WTC11 (cell line): ENCODE results near the gene PEX7. TPM values are rescaled to one million over a fixed set of nuclear protein-coding genes. Genes with fewer than 3 reads are reported as not detected.

Experiments used
- ATAC-seq: fragments of 200-7000 bp; cut with Tn5 transposase; 2 replicates; pipeline ENCODE4 v1.10.0; 2021; ENCODE audit warnings: mild to moderate bottlenecking, moderate library complexity
- CTCF ChIA-PET: fragments of 300-600 bp; sonication (Branson Sonifier 250); formaldehyde crosslinking; loops from one replicate; lab custom pipeline; 2021; ENCODE audit warnings: antibody characterized with exemption; lab: Charles Lee
- POLR2A ChIA-PET: fragments of 350-600 bp; sonication (Branson Sonifier 250); formaldehyde crosslinking; loops from one replicate; lab custom pipeline; 2021; ENCODE audit warnings: antibody characterized with exemption; lab: Charles Lee
- DNase-seq: peaks from one replicate; pipeline ENCODE4 v3.0.0; 2021; ENCODE audit warnings: low spot score
- H3K27ac Mint-ChIP-seq: 2 replicates; pipeline ENCODE4 v1.8.0; 2021; ENCODE audit warnings: mixed read lengths
- H3K27me3 Mint-ChIP-seq: 2 replicates; pipeline ENCODE4 v1.8.0; 2021; ENCODE audit warnings: low read depth, mild to moderate bottlenecking, moderate library complexity, mixed read lengths
- H3K36me3 Mint-ChIP-seq: 2 replicates; pipeline ENCODE4 v1.8.0; 2021; ENCODE audit warnings: mixed read lengths
- H3K4me1 Mint-ChIP-seq: 2 replicates; pipeline ENCODE4 v1.8.0; 2022; ENCODE audit warnings: mixed read lengths
- H3K4me3 Mint-ChIP-seq: 2 replicates; pipeline ENCODE4 v1.8.0; 2021; ENCODE audit warnings: mild to moderate bottlenecking, moderate library complexity, mixed read lengths
- H3K9me3 Mint-ChIP-seq: 2 replicates; pipeline ENCODE4 v1.8.0; 2021; ENCODE audit warnings: mixed read lengths
- ATF1 ChIP-seq: sonication (generic); formaldehyde crosslinking; IDR thresholded peaks from 2 replicates; pipeline ENCODE4 v1.8.1; 2023; ENCODE audit warnings: mild to moderate bottlenecking, moderate library complexity, missing genetic modification reagents
- CTCF ChIP-seq: fragments of 200-600 bp; IDR thresholded peaks from 2 replicates; pipeline ENCODE4 v1.8.0; 2022; ENCODE audit warnings: antibody characterized with exemption
- FOXJ3 ChIP-seq: sonication (generic); formaldehyde crosslinking; IDR thresholded peaks from 2 replicates; pipeline ENCODE4 v1.9.0; 2021; ENCODE audit warnings: missing genetic modification reagents, mild to moderate bottlenecking, borderline replicate concordance
- GRHL2 ChIP-seq: fragments of 250-450 bp; sonication (Bioruptor Pico); IDR thresholded peaks from 2 replicates; pipeline ENCODE4 v1.8.0; 2022; ENCODE audit warnings: mild to moderate bottlenecking, moderate library complexity; ENCODE audit not compliant: insufficient replicate concordance, severe bottlenecking
- NFYB ChIP-seq: sonication (generic); formaldehyde crosslinking; conservative IDR thresholded peaks from 2 replicates; pipeline ENCODE4 v1.8.0; 2022; ENCODE audit warnings: low read depth, missing genetic modification reagents
- NR2C2 ChIP-seq: sonication (generic); formaldehyde crosslinking; IDR thresholded peaks from 2 replicates; pipeline ENCODE4 v1.8.0; 2022; ENCODE audit warnings: mild to moderate bottlenecking, missing genetic modification reagents
- OVOL2 ChIP-seq: fragments of 250-450 bp; sonication (Bioruptor Pico); IDR thresholded peaks from 2 replicates; pipeline ENCODE4 v1.9.0; 2021; ENCODE audit warnings: mild to moderate bottlenecking, borderline replicate concordance
- PRRX2 ChIP-seq: fragments of 250-450 bp; sonication (Bioruptor Pico); IDR thresholded peaks from 2 replicates; pipeline ENCODE4 v1.8.0; 2021; ENCODE audit warnings: mild to moderate bottlenecking
- RELA ChIP-seq: sonication (generic); formaldehyde crosslinking; IDR thresholded peaks from 2 replicates; pipeline ENCODE4 v1.8.1; 2022; ENCODE audit warnings: missing genetic modification reagents, mild to moderate bottlenecking, borderline replicate concordance
- TEAD1 ChIP-seq: sonication (generic); formaldehyde crosslinking; IDR thresholded peaks from 2 replicates; pipeline ENCODE4 v1.8.0; 2022; ENCODE audit warnings: mild to moderate bottlenecking, missing genetic modification reagents
- TP53 ChIP-seq: sonication (generic); formaldehyde crosslinking; IDR thresholded peaks from 2 replicates; pipeline ENCODE4 v1.8.1; 2023; ENCODE audit warnings: mild to moderate bottlenecking, missing genetic modification reagents
- ZNF317 ChIP-seq: sonication (generic); formaldehyde crosslinking; IDR thresholded peaks from 2 replicates; pipeline ENCODE4 v1.8.1; 2023; ENCODE audit warnings: low read depth, mild to moderate bottlenecking, moderate library complexity, missing genetic modification reagents, borderline replicate concordance
- total RNA-seq: library from RNA; stranded (reverse); gene quantifications from 3 replicates; pipeline ENCODE4 v1.2.3, GENCODE V29; 2021
- TF ChIP-seq, protein P1 (sequence below): sonication (generic); formaldehyde crosslinking; IDR thresholded peaks from 2 replicates; pipeline ENCODE4 v1.8.1; 2022; ENCODE audit warnings: missing genetic modification reagents, borderline replicate concordance
- TF ChIP-seq, protein P2 (sequence below): fragments of 250-450 bp; sonication (Bioruptor Pico); IDR thresholded peaks from 2 replicates; pipeline ENCODE4 v1.9.0; 2021; ENCODE audit warnings: mild to moderate bottlenecking
- TF ChIP-seq, protein P3 (sequence below): sonication (generic); formaldehyde crosslinking; IDR thresholded peaks from 2 replicates; pipeline ENCODE4 v1.8.1; 2022; ENCODE audit warnings: mild to moderate bottlenecking, missing genetic modification reagents, moderate library complexity, borderline replicate concordance
- TF ChIP-seq, protein P4 (sequence below): fragments of 250-450 bp; sonication (Bioruptor Pico); IDR thresholded peaks from 2 replicates; pipeline ENCODE4 v1.8.0; 2021; ENCODE audit warnings: mild to moderate bottlenecking

Gene PEX7
- total RNA-seq, 1 experiment from 2014 or later, result 9.8 TPM

DNA sequence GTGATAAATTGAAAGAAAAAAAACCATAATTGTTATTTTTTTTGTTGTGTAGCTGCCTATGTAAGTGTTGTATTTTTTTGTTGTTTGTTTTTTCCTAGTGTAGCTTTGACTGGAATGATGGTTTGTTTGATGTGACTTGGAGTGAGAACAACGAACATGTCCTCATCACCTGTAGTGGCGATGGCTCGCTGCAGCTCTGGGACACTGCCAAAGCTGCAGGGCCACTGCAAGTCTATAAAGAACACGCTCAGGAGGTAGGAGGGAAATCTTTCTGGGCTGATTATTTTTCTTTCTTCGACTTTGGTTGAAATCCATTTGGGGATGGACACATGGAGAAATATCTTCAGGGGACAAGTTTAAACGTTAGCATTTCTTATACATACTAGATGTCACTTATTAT is 3.8 kb downstream of the PEX7 start:
- peaks cover 63% of the 10 kb centered on the region for H3K36me3 Mint-ChIP-seq
- no peak overlapping the region for H3K4me3 Mint-ChIP-seq
- peaks cover 11% of the 10 kb centered on the region for H3K9me3 Mint-ChIP-seq
- ChIA-PET CTCF (interaction anchor here (1.5 kb wide), 1 partner anchor 182 kb away, joined by 3 read pairs; no protein-coding TSS in a partner anchor), POLR2A (no interaction called here)
- H3K27ac Mint-ChIP-seq, result no peak overlapping the region
- ATAC-seq, result no peak
- no peak for TF ChIP-seq NR2C2 (CRISPR knock-in tag)
- TF ChIP-seq, protein P1, sequence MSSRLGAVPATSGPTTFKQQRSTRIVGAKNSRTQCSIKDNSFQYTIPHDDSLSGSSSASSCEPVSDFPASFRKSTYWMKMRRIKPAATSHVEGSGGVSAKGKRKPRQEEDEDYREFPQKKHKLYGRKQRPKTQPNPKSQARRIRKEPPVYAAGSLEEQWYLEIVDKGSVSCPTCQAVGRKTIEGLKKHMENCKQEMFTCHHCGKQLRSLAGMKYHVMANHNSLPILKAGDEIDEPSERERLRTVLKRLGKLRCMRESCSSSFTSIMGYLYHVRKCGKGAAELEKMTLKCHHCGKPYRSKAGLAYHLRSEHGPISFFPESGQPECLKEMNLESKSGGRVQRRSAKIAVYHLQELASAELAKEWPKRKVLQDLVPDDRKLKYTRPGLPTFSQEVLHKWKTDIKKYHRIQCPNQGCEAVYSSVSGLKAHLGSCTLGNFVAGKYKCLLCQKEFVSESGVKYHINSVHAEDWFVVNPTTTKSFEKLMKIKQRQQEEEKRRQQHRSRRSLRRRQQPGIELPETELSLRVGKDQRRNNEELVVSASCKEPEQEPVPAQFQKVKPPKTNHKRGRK, result no peak
- TF ChIP-seq NFYB, result no peak
- TF ChIP-seq OVOL2 (CRISPR knock-in tag), result no peak
- TF ChIP-seq, protein P2, sequence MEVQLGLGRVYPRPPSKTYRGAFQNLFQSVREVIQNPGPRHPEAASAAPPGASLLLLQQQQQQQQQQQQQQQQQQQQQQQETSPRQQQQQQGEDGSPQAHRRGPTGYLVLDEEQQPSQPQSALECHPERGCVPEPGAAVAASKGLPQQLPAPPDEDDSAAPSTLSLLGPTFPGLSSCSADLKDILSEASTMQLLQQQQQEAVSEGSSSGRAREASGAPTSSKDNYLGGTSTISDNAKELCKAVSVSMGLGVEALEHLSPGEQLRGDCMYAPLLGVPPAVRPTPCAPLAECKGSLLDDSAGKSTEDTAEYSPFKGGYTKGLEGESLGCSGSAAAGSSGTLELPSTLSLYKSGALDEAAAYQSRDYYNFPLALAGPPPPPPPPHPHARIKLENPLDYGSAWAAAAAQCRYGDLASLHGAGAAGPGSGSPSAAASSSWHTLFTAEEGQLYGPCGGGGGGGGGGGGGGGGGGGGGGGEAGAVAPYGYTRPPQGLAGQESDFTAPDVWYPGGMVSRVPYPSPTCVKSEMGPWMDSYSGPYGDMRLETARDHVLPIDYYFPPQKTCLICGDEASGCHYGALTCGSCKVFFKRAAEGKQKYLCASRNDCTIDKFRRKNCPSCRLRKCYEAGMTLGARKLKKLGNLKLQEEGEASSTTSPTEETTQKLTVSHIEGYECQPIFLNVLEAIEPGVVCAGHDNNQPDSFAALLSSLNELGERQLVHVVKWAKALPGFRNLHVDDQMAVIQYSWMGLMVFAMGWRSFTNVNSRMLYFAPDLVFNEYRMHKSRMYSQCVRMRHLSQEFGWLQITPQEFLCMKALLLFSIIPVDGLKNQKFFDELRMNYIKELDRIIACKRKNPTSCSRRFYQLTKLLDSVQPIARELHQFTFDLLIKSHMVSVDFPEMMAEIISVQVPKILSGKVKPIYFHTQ (CRISPR knock-in tag), result no peak
- no peak for TF ChIP-seq ATF1
- peaks cover 4% of the 10 kb centered on the region; the same call in 1 of the 2 replicates for H3K27me3 Mint-ChIP-seq
- H3K4me1 Mint-ChIP-seq, result peaks cover 13% of the 10 kb centered on the region
- no peak for DNase-seq

- Mint-ChIP-seq H3K27me3 (no peaks in the 10 kb centered on the region; the same call in 1 of the 2 replicates), H3K36me3 (peaks cover 77% of the 10 kb centered on the region), H3K4me3 (no peak overlapping the region), H3K27ac (no peak overlapping the region), H3K9me3 (peaks cover 32% of the 10 kb centered on the region)
- ChIA-PET POLR2A (interaction anchor here (1.0 kb wide), 1 partner anchor 9 kb away, joined by 4 read pairs; the partner anchor contains the start of gene PEX7), CTCF (no interaction called here)
- DNase-seq, result no peak
- TF ChIP-seq GRHL2 (CRISPR knock-in tag) (no peak), OVOL2 (CRISPR knock-in tag) (no peak), TEAD1 (CRISPR knock-in tag) (no peak), TP53 (no peak), RELA (CRISPR knock-in tag) (no peak), ZNF317 (no peak), FOXJ3 (CRISPR knock-in tag) (no peak), PRRX2 (CRISPR knock-in tag) (no peak), CTCF (no peak)
- TF ChIP-seq, protein P3, sequence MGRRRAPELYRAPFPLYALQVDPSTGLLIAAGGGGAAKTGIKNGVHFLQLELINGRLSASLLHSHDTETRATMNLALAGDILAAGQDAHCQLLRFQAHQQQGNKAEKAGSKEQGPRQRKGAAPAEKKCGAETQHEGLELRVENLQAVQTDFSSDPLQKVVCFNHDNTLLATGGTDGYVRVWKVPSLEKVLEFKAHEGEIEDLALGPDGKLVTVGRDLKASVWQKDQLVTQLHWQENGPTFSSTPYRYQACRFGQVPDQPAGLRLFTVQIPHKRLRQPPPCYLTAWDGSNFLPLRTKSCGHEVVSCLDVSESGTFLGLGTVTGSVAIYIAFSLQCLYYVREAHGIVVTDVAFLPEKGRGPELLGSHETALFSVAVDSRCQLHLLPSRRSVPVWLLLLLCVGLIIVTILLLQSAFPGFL (CRISPR knock-in tag), result no peak
- TF ChIP-seq, protein P4, sequence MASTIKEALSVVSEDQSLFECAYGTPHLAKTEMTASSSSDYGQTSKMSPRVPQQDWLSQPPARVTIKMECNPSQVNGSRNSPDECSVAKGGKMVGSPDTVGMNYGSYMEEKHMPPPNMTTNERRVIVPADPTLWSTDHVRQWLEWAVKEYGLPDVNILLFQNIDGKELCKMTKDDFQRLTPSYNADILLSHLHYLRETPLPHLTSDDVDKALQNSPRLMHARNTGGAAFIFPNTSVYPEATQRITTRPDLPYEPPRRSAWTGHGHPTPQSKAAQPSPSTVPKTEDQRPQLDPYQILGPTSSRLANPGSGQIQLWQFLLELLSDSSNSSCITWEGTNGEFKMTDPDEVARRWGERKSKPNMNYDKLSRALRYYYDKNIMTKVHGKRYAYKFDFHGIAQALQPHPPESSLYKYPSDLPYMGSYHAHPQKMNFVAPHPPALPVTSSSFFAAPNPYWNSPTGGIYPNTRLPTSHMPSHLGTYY (CRISPR knock-in tag), result no peak
- TF ChIP-seq, all 79 proteins: peak for 0
- ATAC-seq, result no peak
- no peaks in the 10 kb centered on the region for H3K4me1 Mint-ChIP-seq
Observed at GRCh38 chr6:136831873-136832562, 9.6 kb downstream of the PEX7 start.
